SKM-1 treated with dmso at 0.1 percent for 144 hours (cell line): ENCODE results near the gene PCDH10.

Experiments used
- DNase-seq: peaks from one replicate; lab custom pipeline; 2025; ENCODE audit not compliant: unreplicated experiment; lab: John Stamatoyannopoulos, UW

Gene PCDH10

DNA sequence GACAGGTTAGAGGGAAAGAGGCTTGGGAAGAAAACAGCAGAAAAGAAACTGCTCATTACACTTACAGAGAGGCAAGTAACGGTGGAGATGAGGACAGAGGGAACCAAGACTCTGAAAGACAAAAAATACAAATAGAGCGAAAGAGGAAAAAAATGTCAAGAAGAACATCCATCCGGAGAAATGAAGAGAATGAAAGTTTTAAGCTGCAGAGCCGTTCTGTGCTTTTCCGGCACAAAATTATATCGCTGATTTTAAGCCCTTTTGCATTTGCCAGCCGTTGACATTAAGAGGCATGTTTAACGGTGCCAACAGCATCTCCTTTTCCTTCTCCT is 236 bp downstream of the PCDH10 start:
- no peak for DNase-seq

DNA sequence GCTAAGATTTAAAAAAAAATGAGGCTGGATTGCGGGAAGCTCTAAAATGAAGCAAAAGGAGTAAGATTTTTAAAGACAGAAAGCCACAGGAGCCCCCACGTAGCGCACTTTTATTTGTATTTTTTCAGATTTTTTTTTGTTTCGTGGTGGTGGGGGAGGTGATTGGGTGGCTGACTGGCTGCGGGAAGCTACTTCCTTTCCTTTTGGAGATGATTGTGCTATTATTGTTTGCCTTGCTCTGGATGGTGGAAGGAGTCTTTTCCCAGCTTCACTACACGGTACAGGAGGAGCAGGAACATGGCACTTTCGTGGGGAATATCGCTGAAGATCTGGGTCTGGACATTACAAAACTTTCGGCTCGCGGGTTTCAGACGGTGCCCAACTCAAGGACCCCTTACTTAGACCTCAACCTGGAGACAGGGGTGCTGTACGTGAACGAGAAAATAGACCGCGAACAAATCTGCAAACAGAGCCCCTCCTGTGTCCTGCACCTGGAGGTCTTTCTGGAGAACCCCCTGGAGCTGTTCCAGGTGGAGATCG is 908 bp downstream of the PCDH10 start:
- no peak for DNase-seq

DNA sequence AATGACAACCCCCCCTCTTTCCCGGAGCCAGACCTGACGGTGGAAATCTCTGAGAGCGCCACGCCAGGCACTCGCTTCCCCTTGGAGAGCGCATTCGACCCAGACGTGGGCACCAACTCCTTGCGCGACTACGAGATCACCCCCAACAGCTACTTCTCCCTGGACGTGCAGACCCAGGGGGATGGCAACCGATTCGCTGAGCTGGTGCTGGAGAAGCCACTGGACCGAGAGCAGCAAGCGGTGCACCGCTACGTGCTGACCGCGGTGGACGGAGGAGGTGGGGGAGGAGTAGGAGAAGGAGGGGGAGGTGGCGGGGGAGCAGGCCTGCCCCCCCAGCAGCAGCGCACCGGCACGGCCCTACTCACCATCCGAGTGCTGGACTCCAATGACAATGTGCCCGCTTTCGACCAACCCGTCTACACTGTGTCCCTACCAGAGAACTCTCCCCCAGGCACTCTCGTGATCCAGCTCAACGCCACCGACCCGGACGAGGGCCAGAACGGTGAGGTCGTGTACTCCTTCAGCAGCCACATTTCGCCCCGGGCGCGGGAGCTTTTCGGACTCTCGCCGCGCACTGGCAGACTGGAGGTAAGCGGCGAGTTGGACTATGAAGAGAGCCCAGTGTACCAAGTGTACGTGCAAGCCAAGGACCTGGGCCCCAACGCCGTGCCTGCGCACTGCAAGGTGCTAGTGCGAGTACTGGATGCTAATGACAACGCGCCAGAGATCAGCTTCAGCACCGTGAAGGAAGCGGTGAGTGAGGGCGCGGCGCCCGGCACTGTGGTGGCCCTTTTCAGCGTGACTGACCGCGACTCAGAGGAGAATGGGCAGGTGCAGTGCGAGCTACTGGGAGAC is 1.6 kb downstream of the PCDH10 start:
- DNase-seq, result no peak

DNA sequence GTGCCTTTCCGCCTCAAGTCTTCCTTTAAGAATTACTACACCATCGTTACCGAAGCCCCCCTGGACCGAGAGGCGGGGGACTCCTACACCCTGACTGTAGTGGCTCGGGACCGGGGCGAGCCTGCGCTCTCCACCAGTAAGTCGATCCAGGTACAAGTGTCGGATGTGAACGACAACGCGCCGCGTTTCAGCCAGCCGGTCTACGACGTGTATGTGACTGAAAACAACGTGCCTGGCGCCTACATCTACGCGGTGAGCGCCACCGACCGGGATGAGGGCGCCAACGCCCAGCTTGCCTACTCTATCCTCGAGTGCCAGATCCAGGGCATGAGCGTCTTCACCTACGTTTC is 2.2 kb downstream of the PCDH10 start:
- DNase-seq, result no peak

DNA sequence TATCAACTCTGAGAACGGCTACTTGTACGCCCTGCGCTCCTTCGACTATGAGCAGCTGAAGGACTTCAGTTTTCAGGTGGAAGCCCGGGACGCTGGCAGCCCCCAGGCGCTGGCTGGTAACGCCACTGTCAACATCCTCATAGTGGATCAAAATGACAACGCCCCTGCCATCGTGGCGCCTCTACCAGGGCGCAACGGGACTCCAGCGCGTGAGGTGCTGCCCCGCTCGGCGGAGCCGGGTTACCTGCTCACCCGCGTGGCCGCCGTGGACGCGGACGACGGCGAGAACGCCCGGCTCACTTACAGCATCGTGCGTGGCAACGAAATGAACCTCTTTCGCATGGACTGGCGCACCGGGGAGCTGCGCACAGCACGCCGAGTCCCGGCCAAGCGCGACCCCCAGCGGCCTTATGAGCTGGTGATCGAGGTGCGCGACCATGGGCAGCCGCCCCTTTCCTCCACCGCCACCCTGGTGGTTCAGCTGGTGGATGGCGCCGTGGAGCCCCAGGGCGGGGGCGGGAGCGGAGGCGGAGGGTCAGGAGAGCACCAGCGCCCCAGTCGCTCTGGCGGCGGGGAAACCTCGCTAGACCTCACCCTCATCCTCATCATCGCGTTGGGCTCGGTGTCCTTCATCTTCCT is 2.7 kb downstream of the PCDH10 start:
- DNase-seq, result no peak

DNA sequence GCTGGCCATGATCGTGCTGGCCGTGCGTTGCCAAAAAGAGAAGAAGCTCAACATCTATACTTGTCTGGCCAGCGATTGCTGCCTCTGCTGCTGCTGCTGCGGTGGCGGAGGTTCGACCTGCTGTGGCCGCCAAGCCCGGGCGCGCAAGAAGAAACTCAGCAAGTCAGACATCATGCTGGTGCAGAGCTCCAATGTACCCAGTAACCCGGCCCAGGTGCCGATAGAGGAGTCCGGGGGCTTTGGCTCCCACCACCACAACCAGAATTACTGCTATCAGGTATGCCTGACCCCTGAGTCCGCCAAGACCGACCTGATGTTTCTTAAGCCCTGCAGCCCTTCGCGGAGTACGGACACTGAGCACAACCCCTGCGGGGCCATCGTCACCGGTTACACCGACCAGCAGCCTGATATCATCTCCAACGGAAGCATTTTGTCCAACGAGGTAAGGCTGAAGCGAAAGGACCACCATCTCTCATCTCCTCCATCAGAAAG is 3.3 kb downstream of the PCDH10 start:
- no peak for DNase-seq

DNA sequence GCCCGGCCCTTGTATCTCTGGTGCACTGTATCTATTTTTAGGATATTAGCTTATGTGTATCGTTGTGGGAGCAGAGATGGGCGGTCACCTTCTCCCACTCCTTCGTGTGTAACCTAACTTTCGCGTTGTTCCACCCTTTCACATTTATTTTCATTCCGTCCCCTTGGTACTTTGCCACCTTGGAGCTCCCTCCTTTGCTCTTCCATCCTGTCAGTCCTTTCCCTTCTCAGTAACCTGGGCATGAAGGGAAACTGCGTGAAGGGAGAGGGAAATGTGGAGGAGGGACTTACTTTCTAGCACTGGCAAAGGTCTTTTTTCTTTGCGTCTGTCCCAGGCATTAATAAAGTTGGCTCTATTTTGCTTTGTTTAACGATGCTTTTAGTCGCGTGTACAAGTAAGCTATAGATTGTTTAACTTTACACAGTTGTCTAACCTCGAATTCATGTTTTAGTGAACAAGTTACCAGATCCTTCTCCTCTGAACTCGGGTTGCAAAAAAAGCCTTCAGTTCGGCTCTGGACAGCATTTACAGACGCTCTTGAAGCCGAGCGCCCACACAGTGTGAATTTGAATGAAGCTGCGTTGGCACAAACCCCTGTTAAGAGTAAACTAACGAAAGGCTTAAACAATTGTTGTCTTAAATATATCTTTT is 3.9 kb downstream of the PCDH10 start:
- no peak for DNase-seq

DNA sequence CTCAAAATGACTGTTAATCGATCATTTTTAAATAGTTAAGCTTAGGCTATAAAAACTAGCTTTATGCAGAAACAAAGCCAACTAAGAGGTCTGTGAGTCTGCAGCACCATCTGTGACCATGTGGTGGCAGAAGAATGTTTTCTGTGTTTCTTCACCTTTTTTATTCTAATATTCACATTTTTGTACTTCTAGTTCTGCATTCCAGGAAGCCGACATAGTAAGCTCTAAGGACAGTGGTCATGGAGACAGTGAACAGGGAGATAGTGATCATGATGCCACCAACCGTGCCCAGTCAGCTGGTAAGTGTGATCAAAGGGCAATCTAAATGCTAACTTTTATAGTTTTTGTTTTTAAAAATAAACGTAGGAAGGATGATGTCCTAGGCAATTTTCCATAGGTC is 5.6 kb downstream of the PCDH10 start:
- peak; percentile 21 for DNase-seq

DNA sequence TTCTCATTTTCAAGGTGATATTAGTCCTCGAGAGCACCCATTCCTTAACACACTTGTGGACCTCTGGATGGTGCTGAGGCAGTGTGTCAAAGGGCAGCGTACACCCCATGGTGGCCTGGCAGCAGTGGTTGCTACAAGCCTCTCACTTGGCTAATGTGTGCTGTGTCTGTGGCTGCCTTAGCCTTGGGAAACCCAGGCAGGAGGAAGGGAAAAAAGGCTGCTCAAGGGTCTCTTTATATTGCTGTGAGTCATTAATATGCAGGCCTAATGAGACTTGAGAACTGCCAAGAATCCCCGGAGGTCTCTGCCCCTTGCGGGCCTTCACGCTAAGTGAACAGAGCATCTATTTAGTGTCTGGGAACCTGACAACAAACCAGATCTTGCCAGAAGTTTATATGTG is 7.0 kb downstream of the PCDH10 start:
- no peak for DNase-seq

DNA sequence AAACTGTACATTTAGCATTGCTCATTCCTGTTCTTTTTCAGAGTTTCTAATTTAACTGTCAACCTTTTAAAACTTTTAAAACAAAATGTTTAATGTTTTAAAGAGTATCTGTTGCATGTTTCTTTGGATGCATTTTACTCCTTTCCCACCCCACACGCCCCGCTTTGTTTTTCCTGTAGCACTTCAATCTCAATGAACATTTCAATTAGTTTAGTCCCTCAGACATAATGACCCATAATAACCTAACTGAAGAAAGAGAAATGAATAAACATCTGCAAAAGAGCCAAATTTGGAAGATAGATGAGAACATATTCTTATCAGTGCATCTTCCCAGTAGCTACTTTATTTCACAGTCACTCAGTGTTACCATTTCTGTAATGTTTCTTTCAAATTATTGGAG is 7.5 kb downstream of the PCDH10 start:
- no peak for DNase-seq

DNA sequence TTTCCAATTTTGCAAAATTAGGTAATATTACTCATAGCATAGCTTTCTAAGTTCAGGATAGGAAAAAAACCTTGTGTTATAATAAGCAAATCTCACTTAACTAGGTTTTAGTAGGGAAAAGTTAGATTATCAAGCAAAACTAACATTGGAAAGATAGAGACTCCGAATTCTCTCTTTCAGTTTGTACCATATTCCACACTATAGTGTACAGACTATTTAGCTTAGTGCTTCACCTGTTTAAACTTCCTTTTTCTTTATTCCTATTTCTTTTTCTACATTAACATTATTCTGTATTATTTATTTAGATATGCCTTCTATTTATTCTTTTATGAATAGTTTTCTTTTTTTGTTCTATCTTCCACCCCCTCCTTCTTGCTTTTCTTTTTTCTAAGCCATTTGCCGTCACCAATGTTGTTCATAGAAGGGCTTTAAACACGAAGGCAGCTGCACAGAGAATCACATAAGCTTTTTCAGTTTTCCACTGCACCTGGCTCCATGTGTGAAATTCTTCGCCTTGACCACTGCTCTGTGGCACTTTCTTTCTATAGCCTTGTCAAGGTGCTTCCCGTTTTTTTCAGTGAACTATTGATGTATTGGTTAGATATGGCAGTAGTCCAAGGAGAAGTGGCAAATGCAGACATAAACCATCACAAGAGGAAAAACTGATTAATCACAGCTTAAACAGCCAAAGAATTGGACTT is 8.5 kb downstream of the PCDH10 start:
- DNase-seq, result peak; percentile 21

DNA sequence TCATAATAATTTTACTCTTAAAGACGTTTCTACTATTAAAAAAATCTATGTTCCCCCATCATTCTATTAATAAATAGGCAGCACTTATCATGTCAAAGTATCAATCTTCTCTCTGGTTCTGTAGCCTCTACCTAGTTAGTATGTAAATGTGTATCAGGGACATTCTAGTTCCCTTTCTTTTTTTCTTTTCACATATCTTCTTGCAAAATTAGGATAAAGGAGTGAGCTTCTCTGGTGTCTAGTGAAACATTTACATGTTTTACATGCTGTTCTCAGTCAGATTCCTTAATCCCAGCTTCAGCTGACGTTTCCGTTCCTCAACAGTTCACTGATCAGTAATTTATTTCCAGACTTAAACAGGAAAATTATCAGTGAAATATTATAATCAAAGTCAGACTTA is 11.8 kb downstream of the PCDH10 start:
- no peak for DNase-seq

DNA sequence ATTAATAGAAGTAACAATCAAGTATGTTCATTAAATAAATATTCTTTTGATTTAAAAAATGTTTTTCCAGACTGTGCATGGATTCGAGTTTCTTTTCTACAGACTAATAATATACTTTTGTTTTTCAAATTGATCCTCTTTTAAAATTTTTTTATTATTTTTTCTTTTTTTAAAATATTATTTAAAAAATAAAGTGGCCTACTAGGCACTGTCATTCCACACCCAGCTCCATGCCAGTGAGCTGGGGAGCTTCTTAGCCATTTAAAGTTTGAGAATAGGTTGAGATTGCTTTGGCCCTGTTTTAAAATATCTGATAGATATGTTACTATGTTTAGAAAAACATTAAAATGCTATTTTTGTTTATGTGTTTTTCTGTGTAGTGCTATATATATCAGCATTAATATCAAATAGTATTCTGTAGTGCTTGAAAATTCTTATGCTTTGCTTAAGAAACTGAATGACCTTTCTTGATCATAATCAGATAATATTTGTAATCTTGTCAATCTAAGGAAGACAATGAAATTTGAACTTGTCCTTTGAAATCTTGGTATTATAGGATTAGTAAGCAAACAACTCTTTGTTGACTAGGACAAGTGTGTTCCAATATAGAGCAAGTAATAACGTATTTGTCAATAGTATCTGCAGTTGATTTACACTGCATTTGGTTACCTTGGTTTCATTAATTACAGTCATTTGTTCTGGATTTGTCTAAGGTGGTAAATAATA is 12.6 kb downstream of the PCDH10 start:
- DNase-seq, result no peak

DNA sequence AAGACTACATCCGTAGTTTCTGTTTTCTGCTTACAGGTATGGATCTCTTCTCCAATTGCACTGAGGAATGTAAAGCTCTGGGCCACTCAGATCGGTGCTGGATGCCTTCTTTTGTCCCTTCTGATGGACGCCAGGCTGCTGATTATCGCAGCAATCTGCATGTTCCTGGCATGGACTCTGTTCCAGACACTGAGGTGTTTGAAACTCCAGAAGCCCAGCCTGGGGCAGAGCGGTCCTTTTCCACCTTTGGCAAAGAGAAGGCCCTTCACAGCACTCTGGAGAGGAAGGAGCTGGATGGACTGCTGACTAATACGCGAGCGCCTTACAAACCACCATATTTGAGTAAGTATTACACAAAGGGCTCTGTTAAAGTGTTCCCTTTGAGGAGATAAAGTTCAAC is 13.8 kb downstream of the PCDH10 start:
- DNase-seq, result no peak

DNA sequence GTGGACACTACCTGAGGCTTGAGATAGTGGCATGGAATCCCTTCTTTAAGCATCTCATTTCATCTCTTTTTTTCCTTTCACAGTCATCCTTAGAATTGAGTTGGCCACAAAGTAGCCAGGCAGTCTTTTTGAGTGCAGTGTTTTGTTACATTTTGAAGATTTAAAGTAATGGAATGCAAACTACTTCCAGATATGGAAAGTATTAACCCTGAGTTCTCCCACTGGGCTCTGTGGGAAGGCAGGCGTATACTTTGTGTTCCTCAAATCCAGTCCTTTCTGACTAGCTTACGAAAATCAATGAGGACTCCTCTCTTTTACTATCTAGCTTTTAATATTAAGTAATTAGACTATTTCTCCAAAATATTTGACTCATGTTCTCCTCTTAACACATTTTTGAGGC is 29.9 kb downstream of the PCDH10 start:
- no peak for DNase-seq

DNA sequence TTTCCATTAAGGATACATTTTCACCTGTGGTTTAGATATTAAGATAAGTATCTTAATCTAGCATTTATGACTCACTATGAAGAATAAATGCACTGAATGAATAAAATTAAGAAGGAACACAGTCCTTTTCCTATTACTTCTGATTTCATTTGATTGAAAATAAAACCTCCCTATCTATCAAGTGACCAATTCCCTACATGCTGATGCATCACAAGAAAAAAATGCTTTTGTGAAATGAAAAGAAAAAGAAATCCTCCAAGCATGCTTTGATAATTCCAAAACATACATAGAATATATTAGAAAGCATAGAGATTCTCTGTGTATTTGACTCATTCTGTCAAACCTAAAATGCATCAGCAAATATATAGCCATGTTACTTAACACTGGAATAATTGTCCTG is 37.1 kb downstream of the PCDH10 start:
- no peak for DNase-seq

DNA sequence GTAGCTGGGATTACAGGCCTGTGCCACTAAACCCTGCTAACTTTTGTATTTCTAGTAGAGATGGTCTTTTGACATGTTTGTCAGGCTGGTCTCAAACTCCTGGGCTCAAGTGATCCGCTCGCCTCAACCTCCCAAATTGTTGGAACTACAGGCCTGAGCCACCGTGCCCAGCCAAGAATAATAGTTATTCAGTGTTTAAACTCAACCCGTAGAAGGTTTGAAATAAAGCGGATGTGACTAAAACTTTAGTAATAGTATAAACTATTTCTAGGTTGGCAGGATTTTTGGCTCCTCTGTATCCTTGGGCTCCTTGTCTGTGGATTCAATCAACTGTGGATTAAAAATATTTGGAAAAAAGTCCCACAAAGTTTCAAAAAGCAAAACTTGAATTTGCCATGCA is 37.8 kb downstream of the PCDH10 start:
- no peak for DNase-seq

DNA sequence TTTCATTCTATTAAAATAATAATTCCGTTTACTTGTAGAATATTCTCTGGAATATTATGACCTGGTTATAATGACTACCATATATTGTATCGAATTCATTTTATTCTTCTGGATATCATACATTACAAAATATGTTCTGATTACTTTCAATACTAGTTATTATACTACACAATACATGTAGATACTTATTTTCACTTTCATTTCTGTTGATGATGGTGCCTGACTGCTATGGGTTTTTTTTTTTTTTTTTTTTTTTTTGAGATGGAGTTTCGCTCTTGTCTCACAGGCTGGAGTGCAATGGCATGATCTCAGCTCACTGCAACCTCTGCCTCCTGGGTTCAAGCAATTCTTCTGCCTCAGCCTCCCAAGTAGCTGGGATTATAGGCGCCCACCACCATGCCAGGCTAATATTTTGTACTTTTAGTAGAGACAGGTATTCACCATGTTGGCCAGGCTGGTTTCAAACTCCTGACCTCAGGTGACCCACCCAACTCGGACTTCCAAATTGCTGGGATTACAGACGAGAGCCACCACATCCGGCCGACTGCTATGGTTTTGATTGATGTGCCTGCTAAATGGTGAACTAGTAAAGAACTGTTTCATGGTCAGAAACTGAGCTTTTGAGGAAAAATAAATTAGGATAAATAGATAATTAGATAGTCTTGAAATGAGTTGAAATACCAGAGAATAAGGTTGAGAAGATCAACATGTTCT is 39.5 kb downstream of the PCDH10 start:
- DNase-seq, result no peak

DNA sequence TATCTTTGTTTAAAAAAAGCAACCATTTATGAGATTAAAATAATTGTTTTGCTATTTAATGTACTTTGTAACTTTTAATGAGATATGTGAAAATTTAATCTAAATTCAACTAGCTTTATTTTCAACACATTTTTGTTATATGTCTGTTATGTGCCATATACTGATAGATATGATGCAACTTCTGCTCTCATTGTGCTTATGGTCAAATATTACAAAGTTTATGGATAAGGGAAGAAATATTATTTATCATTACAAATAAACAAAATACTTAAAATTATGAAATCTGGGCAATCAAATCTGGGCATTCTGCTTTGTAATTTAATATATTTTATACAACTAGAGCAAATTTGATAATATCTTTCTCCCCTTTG is 40.0 kb downstream of the PCDH10 start:
- no peak for DNase-seq

DNA sequence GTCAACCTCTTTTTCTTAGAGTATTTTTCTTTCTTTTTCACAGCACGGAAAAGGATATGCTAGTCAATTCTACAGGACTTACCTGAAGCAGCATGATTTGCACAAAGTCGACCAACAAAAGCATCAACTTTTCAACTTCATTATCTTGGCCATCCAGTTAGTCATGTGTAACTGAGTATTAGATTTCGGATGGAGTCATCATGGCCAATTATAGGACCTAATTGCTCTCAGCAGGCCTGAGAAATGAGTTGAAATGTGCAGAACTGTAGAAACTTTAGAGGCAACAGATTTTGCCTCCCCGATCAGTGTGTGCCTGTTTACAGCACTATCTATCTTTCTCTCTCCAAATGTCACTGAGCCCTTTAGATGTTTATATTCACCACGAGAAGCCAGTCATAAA is 41.0 kb downstream of the PCDH10 start:
- no peak for DNase-seq
